HEK293 (cell line): ENCODE results near the gene TOR4A.
A peak's percentile ranks its signal among the peaks of the same experiment; 100 is the strongest.

Source experiments
- BCL11B ChIP-seq: fragments of 450-650 bp; formaldehyde crosslinking; IDR thresholded peaks from 2 replicates; pipeline ENCODE4 v1.5.1; 2016; ENCODE audit warnings: low read depth, missing biosample characterization, missing genetic modification characterization
- CTCF ChIP-seq: fragments of 450-650 bp; formaldehyde crosslinking; IDR thresholded peaks from 2 replicates; pipeline ENCODE4 v1.5.1; 2016; ENCODE audit warnings: missing biosample characterization, missing genetic modification characterization
- GLI4 ChIP-seq: fragments of 450-650 bp; formaldehyde crosslinking; IDR thresholded peaks from 2 replicates; pipeline ENCODE4 v1.5.1; 2016; ENCODE audit warnings: missing biosample characterization, missing genetic modification characterization
- HOXD13 ChIP-seq: sonication (generic); formaldehyde crosslinking; IDR thresholded peaks from 2 replicates; pipeline ENCODE4 v1.8.0; 2022; ENCODE audit warnings: missing genetic modification reagents, borderline replicate concordance
- PRDM10 ChIP-seq: fragments of 450-650 bp; formaldehyde crosslinking; IDR thresholded peaks from 2 replicates; pipeline ENCODE4 v1.5.1; 2016; ENCODE audit warnings: missing biosample characterization, missing genetic modification characterization
- ZBTB11 ChIP-seq: fragments of 450-650 bp; formaldehyde crosslinking; conservative IDR thresholded peaks from 2 replicates; pipeline ENCODE4 v1.5.1; 2016; ENCODE audit warnings: low read depth, missing biosample characterization, missing genetic modification characterization
- ZFP41 ChIP-seq: fragments of 450-650 bp; formaldehyde crosslinking; IDR thresholded peaks from 2 replicates; pipeline ENCODE4 v1.5.1; 2016; ENCODE audit warnings: missing biosample characterization, missing genetic modification characterization, borderline replicate concordance
- ZNF202 ChIP-seq: fragments of 450-650 bp; formaldehyde crosslinking; IDR thresholded peaks from 2 replicates; pipeline ENCODE4 v1.5.1; 2016; ENCODE audit warnings: missing biosample characterization, missing genetic modification characterization, borderline replicate concordance
- ZNF302 ChIP-seq: fragments of 450-650 bp; formaldehyde crosslinking; IDR thresholded peaks from 2 replicates; pipeline ENCODE4 v1.5.1; 2016; ENCODE audit warnings: missing biosample characterization, missing genetic modification characterization, low read depth
- ZNF324 ChIP-seq: fragments of 450-650 bp; formaldehyde crosslinking; IDR thresholded peaks from 2 replicates; pipeline ENCODE4 v1.5.1; 2016; ENCODE audit warnings: missing biosample characterization, missing genetic modification characterization
- ZNF350 ChIP-seq: fragments of 450-650 bp; formaldehyde crosslinking; IDR thresholded peaks from 2 replicates; pipeline ENCODE4 v1.5.0; 2017; ENCODE audit warnings: missing biosample characterization, mild to moderate bottlenecking, missing genetic modification characterization
- ZNF37A ChIP-seq: fragments of 450-650 bp; IDR thresholded peaks from 2 replicates; pipeline ENCODE4 v1.5.1; 2018; ENCODE audit warnings: missing biosample characterization, missing genetic modification characterization
- ZNF549 ChIP-seq: fragments of 450-650 bp; IDR thresholded peaks from 2 replicates; pipeline ENCODE4 v1.5.1; 2018; ENCODE audit warnings: missing biosample characterization, missing genetic modification characterization, mild to moderate bottlenecking, inconsistent platforms, moderate library complexity
- ZNF600 ChIP-seq: fragments of 450-650 bp; formaldehyde crosslinking; IDR thresholded peaks from 2 replicates; pipeline ENCODE4 v1.5.1; 2016; ENCODE audit warnings: missing biosample characterization, missing genetic modification characterization
- ZNF610 ChIP-seq: fragments of 450-650 bp; formaldehyde crosslinking; IDR thresholded peaks from 2 replicates; pipeline ENCODE4 v1.5.1; 2016; ENCODE audit warnings: missing biosample characterization, missing genetic modification characterization, borderline replicate concordance
- ZNF664 ChIP-seq: fragments of 450-650 bp; formaldehyde crosslinking; IDR thresholded peaks from 2 replicates; pipeline ENCODE4 v1.5.1; 2016; ENCODE audit warnings: missing biosample characterization, missing genetic modification characterization
- ZNF792 ChIP-seq: fragments of 450-650 bp; formaldehyde crosslinking; IDR thresholded peaks from 2 replicates; pipeline ENCODE4 v1.5.1; 2016; ENCODE audit warnings: missing biosample characterization, missing genetic modification characterization
- ZNF837 ChIP-seq: fragments of 450-650 bp; formaldehyde crosslinking; IDR thresholded peaks from 2 replicates; pipeline ENCODE4 v1.5.1; 2016; ENCODE audit warnings: missing biosample characterization, missing genetic modification characterization
- ZSCAN30 ChIP-seq: fragments of 450-650 bp; IDR thresholded peaks from 2 replicates; pipeline ENCODE4 v1.5.1; 2018; ENCODE audit warnings: missing biosample characterization, mild to moderate bottlenecking, missing genetic modification characterization, moderate library complexity
- TF ChIP-seq, protein P1 (sequence below): fragments of 450-650 bp; IDR thresholded peaks from 2 replicates; pipeline ENCODE4 v1.5.1; 2018; ENCODE audit warnings: missing biosample characterization, mild to moderate bottlenecking, missing genetic modification characterization

TOR4A gene

GRCh38 chr9:137235424-137236237 is 41.9 kb upstream of the TOR4A start (continued):
- TF ChIP-seq CTCF (tag by site-specific recombination) (peak; percentile 60), ZBTB11 (no peak), ZNF792 (tag by site-specific recombination) (no peak), ZNF350 (tag by site-specific recombination) (no peak), ZNF302 (tag by site-specific recombination) (no peak), GLI4 (tag by site-specific recombination) (no peak), ZSCAN30 (tag by site-specific recombination) (no peak), ZNF202 (tag by site-specific recombination) (no peak), ZNF324 (tag by site-specific recombination) (no peak), BCL11B (tag by site-specific recombination) (0 out of 2 replicates have a peak, but pooled peaks have one; percentile 31), ZNF600 (tag by site-specific recombination) (peak; percentile 80), ZNF37A (no peak), ZNF837 (tag by site-specific recombination) (no peak), ZFP41 (tag by site-specific recombination) (no peak), HOXD13 (CRISPR knock-in tag) (no peak), ZNF610 (no peak), ZNF549 (tag by site-specific recombination) (no peak), ZNF664 (tag by site-specific recombination) (no peak), PRDM10 (tag by site-specific recombination) (0 out of 2 replicates have a peak, but pooled peaks have one; percentile 11)
- TF ChIP-seq, protein P1, sequence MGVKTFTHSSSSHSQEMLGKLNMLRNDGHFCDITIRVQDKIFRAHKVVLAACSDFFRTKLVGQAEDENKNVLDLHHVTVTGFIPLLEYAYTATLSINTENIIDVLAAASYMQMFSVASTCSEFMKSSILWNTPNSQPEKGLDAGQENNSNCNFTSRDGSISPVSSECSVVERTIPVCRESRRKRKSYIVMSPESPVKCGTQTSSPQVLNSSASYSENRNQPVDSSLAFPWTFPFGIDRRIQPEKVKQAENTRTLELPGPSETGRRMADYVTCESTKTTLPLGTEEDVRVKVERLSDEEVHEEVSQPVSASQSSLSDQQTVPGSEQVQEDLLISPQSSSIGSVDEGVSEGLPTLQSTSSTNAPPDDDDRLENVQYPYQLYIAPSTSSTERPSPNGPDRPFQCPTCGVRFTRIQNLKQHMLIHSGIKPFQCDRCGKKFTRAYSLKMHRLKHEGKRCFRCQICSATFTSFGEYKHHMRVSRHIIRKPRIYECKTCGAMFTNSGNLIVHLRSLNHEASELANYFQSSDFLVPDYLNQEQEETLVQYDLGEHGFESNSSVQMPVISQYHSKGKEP = no peak
